Measurements from ENCODE around the gene LRP10.
A peak's percentile ranks its signal among the peaks of the same experiment; 100 is the strongest.
"Not testable (repeated sequence)": the region's sequence is repeated elsewhere in the genome, so short reads cannot be mapped to it uniquely, and the experiment has no call there.

LRP10 gene

DNA sequence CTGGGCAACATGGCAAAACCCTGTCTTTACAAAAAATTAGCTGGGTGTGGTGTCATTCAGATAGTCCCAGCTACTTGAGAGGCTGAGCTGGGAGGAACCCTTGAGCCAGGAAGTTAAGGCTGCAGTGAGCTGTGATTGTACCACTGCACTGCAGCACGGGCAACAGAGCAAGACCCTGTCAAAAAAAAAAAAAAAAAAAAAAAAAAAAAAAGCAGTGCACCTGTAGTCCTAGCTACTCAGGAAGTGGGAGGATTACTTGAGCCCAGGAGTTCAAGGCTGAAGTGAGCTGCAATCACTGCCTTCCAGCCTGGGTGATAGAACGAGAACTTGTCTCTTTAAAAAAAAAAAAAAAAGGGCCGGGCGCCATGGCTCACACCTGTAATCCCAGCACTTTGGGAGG lies 17.1 kb downstream of the LRP10 start:
- no peak for DNase-seq

DNA sequence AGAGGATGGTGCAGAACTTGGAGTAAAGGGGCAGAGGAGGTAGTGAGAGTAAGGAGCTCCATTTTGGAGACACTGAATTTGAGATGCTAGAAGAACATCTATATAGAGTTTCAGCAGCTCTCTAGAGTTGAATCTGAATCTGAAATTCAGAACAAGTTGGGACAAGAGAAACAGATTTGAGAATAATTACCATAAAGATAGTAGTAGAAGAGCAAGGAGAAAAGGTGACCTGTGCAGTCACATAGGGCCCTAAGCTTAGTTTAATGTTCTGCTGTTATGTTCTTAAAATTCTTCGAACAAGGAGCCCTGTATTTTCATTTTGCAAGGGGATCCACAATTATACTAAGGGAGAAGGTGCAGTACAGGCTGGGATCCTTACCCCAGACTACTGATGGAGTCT lies 18.9 kb downstream of the LRP10 start:
- no peak for DNase-seq

- no peak for DNase-seq
These were observed 20.9 kb downstream of the LRP10 start for GRCh38 chr14:22892488-22892887.

- DNase-seq: no peak
These were observed 22.2 kb downstream of the LRP10 start for GRCh38 chr14:22893706-22894105.

- DNase-seq: no peak
These were observed 23.9 kb downstream of the LRP10 start for GRCh38 chr14:22895402-22895801.

DNA sequence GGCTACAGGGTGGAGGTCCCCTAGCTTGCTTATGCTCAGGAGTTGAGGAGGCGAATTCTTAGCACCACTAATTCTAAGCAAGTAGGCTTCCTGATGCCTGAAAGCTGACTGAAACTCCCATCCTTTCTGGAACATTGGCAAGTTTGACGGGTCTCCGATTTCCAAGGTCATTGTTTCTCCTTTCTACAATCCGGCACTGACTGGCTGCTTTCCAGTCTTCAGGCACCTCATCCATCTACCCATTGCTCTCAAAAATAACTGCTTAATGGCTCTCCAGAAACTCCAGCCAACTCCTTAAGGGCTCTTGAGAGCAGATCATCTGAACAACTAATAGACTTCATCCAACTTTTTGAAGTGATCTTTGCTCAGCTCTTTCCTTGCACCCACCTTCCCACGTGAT lies 24.8 kb downstream of the LRP10 start:
- DNase-seq: no peak

DNA sequence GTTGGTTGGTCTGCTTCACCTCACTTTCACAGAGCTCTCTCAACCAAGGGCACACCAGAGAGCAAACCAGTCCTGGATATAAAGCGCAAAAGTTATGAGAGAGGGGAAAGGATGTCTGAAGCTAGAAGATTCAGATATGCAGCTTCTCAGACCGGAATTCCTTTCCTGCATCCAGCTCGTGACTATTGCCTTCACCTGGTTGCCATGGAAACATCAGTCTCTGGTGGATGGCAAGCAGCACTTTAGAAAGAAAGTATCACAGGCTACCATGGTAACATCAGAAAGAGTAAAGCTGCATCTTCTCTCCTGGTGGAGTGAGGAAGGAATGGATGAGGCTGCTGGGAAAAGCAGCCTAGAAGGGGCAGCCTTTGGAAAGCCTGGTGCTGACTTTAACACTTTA lies 25.2 kb downstream of the LRP10 start:
- DNase-seq: no peak

GRCh38 chr14:22897357-22897756 lies 25.8 kb downstream of the LRP10 start:
- DNase-seq: no peak

DNA sequence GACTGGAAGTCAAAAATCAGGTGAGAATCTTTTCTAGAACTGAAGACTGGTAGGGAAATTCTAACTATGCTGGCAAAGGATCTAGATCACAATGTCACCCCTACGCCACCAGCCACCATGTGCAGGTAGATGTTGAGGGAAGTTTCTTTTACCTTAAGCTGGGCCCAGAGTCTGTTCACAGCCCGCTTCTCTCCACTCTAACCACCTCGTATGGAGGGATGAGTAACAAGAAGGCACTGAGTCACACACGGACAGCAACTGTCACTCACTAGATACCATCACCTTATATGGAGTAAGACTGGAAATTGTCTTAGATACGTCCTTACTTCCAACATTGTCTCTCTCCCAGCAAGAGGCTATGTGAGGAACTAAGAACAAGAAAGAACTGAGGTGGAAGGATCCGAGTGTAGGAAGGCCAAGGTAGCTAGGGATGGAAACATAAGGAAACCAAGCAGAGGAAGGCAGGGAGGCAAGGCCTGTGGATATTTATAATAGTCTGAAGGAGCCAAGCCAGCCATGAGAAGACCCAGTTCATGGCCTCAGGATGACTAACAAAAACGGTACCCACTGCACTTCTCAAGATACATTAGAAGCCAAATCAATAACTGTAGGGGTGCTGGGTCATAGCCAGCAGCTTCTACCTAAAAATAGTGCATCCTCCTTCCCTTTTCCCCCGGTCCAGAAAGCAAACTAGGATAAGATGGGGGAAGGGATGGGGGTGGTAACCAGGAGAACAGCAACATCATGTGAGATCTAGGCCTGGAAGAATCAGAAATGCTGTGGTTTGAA lies 27.0 kb downstream of the LRP10 start:
- DNase-seq: peak; percentile 41

- no peak for DNase-seq
These were observed 28.7 kb downstream of the LRP10 start for GRCh38 chr14:22900081-22900799.

DNA sequence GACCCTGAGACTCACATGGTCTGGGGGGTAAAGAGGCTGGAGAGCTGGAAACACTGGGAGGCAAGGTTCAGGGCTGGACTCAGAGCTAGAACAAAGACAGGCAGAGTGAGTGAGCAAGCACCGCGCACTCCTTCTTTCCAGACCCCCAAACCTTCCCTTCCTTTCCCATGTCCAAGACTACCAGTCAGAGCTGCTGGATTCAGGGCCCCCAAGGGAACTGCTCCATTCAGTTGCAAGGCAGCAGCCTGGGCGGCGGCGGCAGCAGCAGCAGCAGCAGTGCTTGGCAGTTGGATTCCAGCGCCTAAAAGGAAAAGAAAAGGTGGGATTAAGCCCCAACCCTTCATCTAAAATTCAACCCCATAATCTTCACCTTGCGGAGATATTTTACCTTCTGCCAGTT lies 30.3 kb downstream of the LRP10 start:
- DNase-seq: no peak

- DNase-seq: no peak
These were observed 32.2 kb downstream of the LRP10 start for GRCh38 chr14:22903742-22904087.

DNA sequence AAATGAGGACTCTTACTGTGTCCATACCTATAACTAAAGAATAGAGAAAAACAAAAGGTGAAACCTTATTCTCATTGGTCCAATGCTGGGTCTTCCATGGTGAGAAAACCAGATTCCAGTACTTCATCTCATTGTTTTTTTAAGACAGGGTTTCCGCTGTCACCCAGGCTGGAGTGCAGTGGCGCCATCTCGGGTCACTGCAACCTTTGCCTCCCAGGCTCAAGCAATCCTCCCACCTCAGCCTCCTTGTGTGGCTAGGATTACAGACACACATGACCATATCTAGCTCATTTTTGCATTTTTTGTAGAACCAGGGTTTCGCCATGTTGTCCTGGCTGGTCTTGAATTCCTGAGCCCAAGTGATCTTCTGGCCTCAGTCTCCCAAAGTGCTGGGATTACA lies 34.1 kb downstream of the LRP10 start:
- DNase-seq: no peak

- no peak for DNase-seq
These were observed 34.5 kb downstream of the LRP10 start for GRCh38 chr14:22906073-22906472.

- DNase-seq: no peak
These were observed 35.9 kb downstream of the LRP10 start for GRCh38 chr14:22907429-22907828.

DNA sequence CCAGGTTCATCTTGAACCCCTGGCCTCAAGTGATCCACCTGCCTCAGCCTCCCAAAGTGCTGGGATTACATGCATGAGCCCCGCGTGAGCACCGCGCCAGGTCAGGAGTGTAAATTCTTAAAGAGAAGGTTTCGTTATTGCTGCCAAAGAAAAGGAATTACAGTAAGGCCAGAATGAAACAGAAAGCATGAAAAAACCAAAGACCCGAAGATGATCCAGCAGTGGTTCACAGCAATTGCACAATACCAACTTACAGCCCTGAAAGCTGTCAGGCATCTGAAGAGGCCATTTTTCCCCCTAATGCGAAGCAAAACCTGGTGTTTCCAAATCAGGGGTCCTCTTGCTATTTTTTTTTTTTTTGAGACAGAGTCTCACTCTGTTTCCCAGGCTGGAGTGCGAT lies 37.1 kb downstream of the LRP10 start:
- DNase-seq: no peak

GRCh38 chr14:22910916-22911315 lies 39.4 kb downstream of the LRP10 start:
- DNase-seq: no peak

GRCh38 chr14:22914836-22915235 lies 43.3 kb downstream of the LRP10 start:
- DNase-seq: not testable (repeated sequence)

DNA sequence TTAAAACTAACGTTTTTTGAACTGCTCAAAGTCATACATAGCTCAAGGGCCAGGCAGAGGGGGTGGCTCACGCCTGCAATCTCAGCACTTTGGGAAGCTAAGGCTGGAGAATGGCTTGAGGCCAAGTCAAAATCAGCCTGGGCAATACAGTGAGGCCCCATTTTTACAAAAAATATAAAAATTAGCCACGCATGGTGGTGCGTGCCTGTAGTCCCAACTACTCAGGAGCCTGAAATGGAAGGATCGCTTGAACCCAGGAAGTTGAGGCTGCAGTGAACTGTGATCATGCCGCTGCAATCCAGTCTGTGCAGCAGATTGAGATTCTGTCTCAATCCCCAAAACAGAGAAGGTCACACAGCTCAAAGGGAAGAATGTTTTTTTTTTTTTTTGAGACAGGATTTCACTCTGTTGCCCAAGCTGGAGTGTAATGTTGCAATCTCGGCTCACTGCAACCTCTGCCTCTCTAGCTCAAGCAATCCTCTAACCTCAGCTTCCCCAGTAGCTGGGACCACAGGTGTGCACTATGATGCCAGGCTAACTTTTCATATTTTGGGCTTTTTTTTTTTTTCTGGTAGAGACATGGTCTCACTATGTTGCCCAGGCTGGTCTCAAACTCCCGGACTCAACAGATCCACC lies 44.5 kb downstream of the LRP10 start:
- no peak for DNase-seq

- peak; percentile 100 for DNase-seq
These were observed 47.5 kb downstream of the LRP10 start, which contains the start of gene RBM23 for GRCh38 chr14:22918804-22919600. RBM23 (minus strand) TSS chr14:22919149.

DNA sequence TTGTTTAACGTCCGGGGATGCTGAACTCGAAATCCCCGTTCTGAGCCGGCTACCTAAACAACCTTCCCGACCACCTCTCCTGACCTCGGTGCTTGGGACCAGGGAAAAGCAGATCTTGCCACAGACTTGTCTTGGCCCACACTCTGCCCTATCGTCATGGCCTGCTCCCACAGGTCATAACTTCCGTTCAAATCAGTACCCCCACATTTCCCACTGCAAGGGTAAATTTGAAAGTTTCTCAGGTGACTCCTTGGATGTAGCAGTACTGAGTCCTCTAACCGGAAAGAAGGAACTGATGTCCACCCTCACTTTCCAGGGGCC lies 48.0 kb downstream of the LRP10 start:
- DNase-seq: no peak

DNA sequence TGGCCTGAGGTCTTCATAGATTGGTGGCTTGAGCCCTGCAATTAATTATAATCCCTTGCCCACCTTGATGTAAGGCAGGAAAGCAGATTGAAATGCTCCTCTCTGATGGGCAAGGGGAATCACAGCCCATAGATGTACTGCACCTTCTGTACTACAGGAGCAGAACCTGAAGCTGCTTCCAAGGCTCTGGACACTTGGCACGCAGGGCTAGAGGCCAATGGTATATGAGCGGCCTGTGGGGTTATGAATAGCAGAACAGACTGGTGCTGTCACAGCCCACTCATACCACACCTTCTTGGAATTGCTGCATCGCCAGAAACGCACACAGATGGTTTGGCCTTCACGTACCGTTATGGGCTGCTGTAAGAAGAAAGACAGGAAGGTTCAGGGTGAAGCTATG lies 49.2 kb downstream of the LRP10 start:
- no peak for DNase-seq

DNA sequence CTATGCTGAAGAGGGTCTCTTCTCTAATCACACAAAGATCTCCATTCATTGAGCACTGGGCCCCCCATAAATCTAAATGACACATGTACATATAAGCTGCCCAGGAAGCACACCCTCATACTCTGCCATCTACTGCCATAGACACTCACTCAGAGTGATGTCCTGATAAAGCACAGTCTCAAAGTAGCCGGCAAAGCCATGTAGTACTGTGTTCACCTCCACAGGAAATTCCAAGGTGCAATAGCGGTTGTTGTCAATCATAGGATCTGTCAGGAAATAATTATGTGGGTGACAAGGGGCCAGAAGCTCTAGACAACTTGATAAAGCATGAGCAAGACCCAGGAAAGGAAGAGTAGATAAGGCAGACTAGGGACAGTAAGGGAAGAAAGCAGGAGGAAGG lies 50.8 kb downstream of the LRP10 start:
- no peak for DNase-seq

Measured in stimulated activated CD8-positive, alpha-beta memory T cell treated with anti-CD3 and anti-CD28 coated beads, Interleukin-4, amount 100 ng/mL, for 48 hours (primary cell).